H9 (cell line): ENCODE data around the gene TLDC2. TPM values are rescaled to one million over a fixed set of nuclear protein-coding genes. Genes with fewer than 3 reads are reported as not detected.

ENCODE experiments used
- DNase-seq: peaks from one replicate; pipeline ENCODE4 v3.0.0-alpha.2; 2017
- H2AFZ ChIP-seq: one replicate; pipeline ENCODE4 v1.6.1; 2013; ENCODE audit warnings: mild to moderate bottlenecking, low read length, control low read depth, moderate library complexity
- H2AK5ac ChIP-seq: 2 replicates; pipeline ENCODE4 v1.6.1; 2013; ENCODE audit warnings: low read length, control low read depth, mixed read lengths; ENCODE audit not compliant: insufficient read length
- H2BK120ac ChIP-seq: one replicate; pipeline ENCODE4 v1.6.1; 2013; ENCODE audit warnings: low read depth, mild to moderate bottlenecking, low read length, control low read depth, inconsistent platforms; ENCODE audit not compliant: poor library complexity, severe bottlenecking
- H2BK12ac ChIP-seq: 2 replicates; pipeline ENCODE4 v1.6.1; 2013; ENCODE audit warnings: low read length, control low read depth, mixed read lengths, low read depth; ENCODE audit not compliant: insufficient read length
- H2BK15ac ChIP-seq: 2 replicates; pipeline ENCODE4 v1.6.1; 2013; ENCODE audit warnings: low read depth, low read length, control low read depth
- H2BK20ac ChIP-seq: one replicate; pipeline ENCODE4 v1.6.1; 2013; ENCODE audit warnings: low read depth, mild to moderate bottlenecking, low read length, control low read depth, inconsistent platforms; ENCODE audit not compliant: poor library complexity, severe bottlenecking
- H2BK5ac ChIP-seq: 2 replicates; pipeline ENCODE4 v1.6.1; 2013; ENCODE audit warnings: low read length, control low read depth, mixed read lengths; ENCODE audit not compliant: insufficient read length
- H3K14ac ChIP-seq: 2 replicates; pipeline ENCODE4 v1.6.1; 2013; ENCODE audit warnings: low read length, control low read depth; ENCODE audit not compliant: insufficient read depth
- H3K18ac ChIP-seq: 2 replicates; pipeline ENCODE4 v1.6.1; 2013; ENCODE audit warnings: low read depth, mild to moderate bottlenecking, mixed read lengths, low read length, control low read depth; ENCODE audit not compliant: insufficient read length
- H3K23ac ChIP-seq: 2 replicates; pipeline ENCODE4 v1.6.1; 2013; ENCODE audit warnings: low read length, control low read depth, mixed read lengths, low read depth; ENCODE audit not compliant: insufficient read length
- H3K23me2 ChIP-seq: 2 replicates; pipeline ENCODE4 v1.6.1; 2013; ENCODE audit warnings: low read depth, mild to moderate bottlenecking, mixed read lengths, low read length, control low read depth; ENCODE audit not compliant: insufficient read length, poor library complexity, severe bottlenecking
- H3K27ac ChIP-seq: 2 replicates; pipeline ENCODE4 v1.5.1; 2013; ENCODE audit warnings: low read length, control low read depth, mixed read lengths, low read depth; ENCODE audit not compliant: insufficient read length
- H3K27me3 ChIP-seq: 2 replicates; pipeline ENCODE4 v1.6.1; 2013; ENCODE audit warnings: low read length, control low read depth, inconsistent platforms; ENCODE audit not compliant: insufficient read depth
- H3K4ac ChIP-seq: 2 replicates; pipeline ENCODE4 v1.6.1; 2013; ENCODE audit warnings: low read depth, mild to moderate bottlenecking, control low read depth, inconsistent platforms, low read length, moderate library complexity
- H3K4me1 ChIP-seq: 2 replicates; pipeline ENCODE4 v1.6.1; 2013; ENCODE audit warnings: low read length, control low read depth, inconsistent platforms; ENCODE audit not compliant: insufficient read depth
- H3K4me2 ChIP-seq: 2 replicates; pipeline ENCODE4 v1.6.1; 2013; ENCODE audit warnings: low read length, control low read depth, mixed read lengths; ENCODE audit not compliant: insufficient read length, insufficient read depth
- H3K56ac ChIP-seq: 2 replicates; pipeline ENCODE4 v1.6.1; 2013; ENCODE audit warnings: low read depth, mild to moderate bottlenecking, mixed read lengths, low read length, control low read depth; ENCODE audit not compliant: insufficient read length
- H3K79me1 ChIP-seq: 2 replicates; pipeline ENCODE4 v1.6.1; 2013; ENCODE audit warnings: low read depth, mild to moderate bottlenecking, moderate library complexity, low read length, control low read depth, inconsistent platforms; ENCODE audit not compliant: insufficient read depth, poor library complexity, severe bottlenecking
- H3K79me2 ChIP-seq: 2 replicates; pipeline ENCODE4 v1.6.1; 2013; ENCODE audit warnings: low read length, control low read depth, inconsistent platforms; ENCODE audit not compliant: insufficient read depth
- H3K9ac ChIP-seq: 2 replicates; pipeline ENCODE4 v1.6.1; 2013; ENCODE audit warnings: low read length, control low read depth, mixed read lengths; ENCODE audit not compliant: insufficient read length; ENCODE audit errors: extremely low read depth
- H3K9me3 ChIP-seq: one replicate; pipeline ENCODE4 v1.6.1; 2013; ENCODE audit warnings: low read depth, low read length, inconsistent platforms; ENCODE audit not compliant: control insufficient read depth
- H3T11ph ChIP-seq: one replicate; pipeline ENCODE4 v1.6.1; 2013; ENCODE audit warnings: mild to moderate bottlenecking, low read length, control low read depth, inconsistent platforms
- H4K20me1 ChIP-seq: one replicate; pipeline ENCODE4 v1.6.1; 2013; ENCODE audit not compliant: control insufficient read depth, insufficient read length, insufficient read depth
- H4K5ac ChIP-seq: 2 replicates; pipeline ENCODE4 v1.6.1; 2013; ENCODE audit warnings: low read depth, mild to moderate bottlenecking, mixed read lengths, low read length, control low read depth; ENCODE audit not compliant: insufficient read length
- H4K8ac ChIP-seq: replicated peaks from 2 replicates; pipeline ENCODE4 v1.6.1; 2013; ENCODE audit warnings: low read length, control low read depth, mixed read lengths, low read depth; ENCODE audit not compliant: insufficient read length
- H4K91ac ChIP-seq: 2 replicates; pipeline ENCODE4 v1.6.1; 2013; ENCODE audit warnings: low read depth, mild to moderate bottlenecking, moderate library complexity, mixed read lengths, low read length, control low read depth; ENCODE audit not compliant: insufficient read length
- H3K27ac Mint-ChIP-seq, 3 experiments: 2 replicates in 2 of 3; 3 replicates in 1 of 3; pipeline ENCODE4 v1.8.0; 2020 to 2021; ENCODE audit warnings: mixed read lengths in 3 of 3, mild to moderate bottlenecking in 1 of 3, moderate library complexity in 1 of 3
- H3K27me3 Mint-ChIP-seq: 2 replicates; pipeline ENCODE4 v1.8.0; 2021; ENCODE audit warnings: low read depth, mild to moderate bottlenecking, moderate library complexity, mixed read lengths
- H3K36me3 Mint-ChIP-seq, 3 experiments: 2 replicates in 2 of 3; 3 replicates in 1 of 3; pipeline ENCODE4 v1.8.0; 2020 to 2021; ENCODE audit warnings: low read depth in 3 of 3, mixed read lengths in 3 of 3; ENCODE audit not compliant: insufficient read depth in 1 of 3
- H3K4me1 Mint-ChIP-seq, 2 experiments: 2 replicates each; pipeline ENCODE4 v1.8.0; 2020; ENCODE audit warnings: mixed read lengths in 2 of 2
- H3K4me3 Mint-ChIP-seq, 2 experiments: 2 replicates in 1 of 2; 3 replicates in 1 of 2; pipeline ENCODE4 v1.8.0; 2020 to 2021; ENCODE audit warnings: mild to moderate bottlenecking in 2 of 2, mixed read lengths in 2 of 2, moderate library complexity in 1 of 2
- H3K9me3 Mint-ChIP-seq, 2 experiments: 2 replicates in 1 of 2; 3 replicates in 1 of 2; pipeline ENCODE4 v1.8.0; 2020; ENCODE audit warnings: mild to moderate bottlenecking in 2 of 2, mixed read lengths in 2 of 2, moderate library complexity in 1 of 2
- WGBS: extraction: QIAGEN DNeasy Blood & Tissue Kit; methylation state at CpG from one replicate; pipeline ENCODE4 v1.1.7; 2013; ENCODE audit warnings: missing lambda C conversion rate, low lambda C conversion rate, mixed read lengths; ENCODE audit not compliant: insufficient read length; ENCODE audit errors: extremely low coverage; 5-methylcytosine and 5-hydroxymethylcytosine counted together
- total RNA-seq: library from RNA; stranded (reverse); gene quantifications from 2 replicates; pipeline ENCODE4 v1.2.1, GENCODE V29; 2021
- TF ChIP-seq, protein P1 (sequence below): fragments of 200-600 bp; sonication (generic); conservative IDR thresholded peaks from 3 replicates; pipeline ENCODE4 v1.8.0; 2021; ENCODE audit warnings: antibody characterized with exemption, mild to moderate bottlenecking

Gene TLDC2
- total RNA-seq, 1 experiment from 2014 or later = 0.11 TPM

DNA sequence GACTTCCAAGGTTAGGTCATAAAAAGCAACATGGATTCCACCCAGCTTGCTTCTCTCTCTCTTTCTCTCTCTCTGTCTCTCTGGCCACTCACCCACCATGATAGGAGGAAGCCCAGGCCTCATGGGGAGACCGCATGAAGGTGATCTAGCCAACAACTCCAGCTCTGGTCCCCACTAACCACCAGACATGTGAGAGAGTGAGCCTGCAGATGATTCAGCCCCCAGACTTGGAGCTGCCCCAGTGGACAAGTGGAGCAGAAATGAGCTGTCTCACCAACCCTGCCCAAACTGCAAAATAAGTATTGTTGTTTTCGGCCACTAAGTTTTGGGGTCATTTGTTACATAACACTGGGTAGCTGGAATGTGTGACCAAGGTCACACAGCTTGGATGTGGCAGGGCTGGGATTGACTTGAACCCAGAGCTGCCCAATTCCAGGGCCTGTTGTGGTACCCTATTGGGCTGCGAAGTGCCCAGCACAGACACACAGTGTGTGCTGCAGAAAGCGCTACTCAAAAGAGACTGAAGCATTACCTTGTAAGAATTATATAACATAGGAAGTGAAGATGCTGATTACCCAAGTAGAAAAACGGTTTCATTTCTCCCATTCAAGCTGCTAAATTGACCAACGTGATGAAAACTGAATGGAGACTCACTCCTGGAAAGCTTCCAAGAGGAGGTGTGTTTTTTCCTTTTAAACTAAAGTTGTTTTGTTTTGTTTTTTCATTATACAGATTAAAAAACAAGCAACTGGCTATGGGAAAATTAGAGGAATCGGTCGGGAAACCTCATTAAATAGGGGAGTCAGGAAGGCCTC is 9.1 kb upstream of the TLDC2 start:
- no peak overlapping the region for H2BK120ac ChIP-seq
- no peak for DNase-seq
- no peak overlapping the region for H2BK15ac ChIP-seq
- no peak overlapping the region; a peak in 1 of 7 replicates for H3K27ac Mint-ChIP-seq
- no peak overlapping the region for H3K23ac ChIP-seq
- no peak overlapping the region for H3K27ac ChIP-seq
- peaks cover 13 to 17% of the 10 kb centered on the region in 2 experiments for H3K4me1 Mint-ChIP-seq
- H4K20me1 ChIP-seq = no peaks in the 10 kb centered on the region
- H2BK12ac ChIP-seq = no peak overlapping the region
- H2BK5ac ChIP-seq = no peak overlapping the region
- H3K18ac ChIP-seq = no peak overlapping the region
- no peaks in the 10 kb centered on the region for H3K79me2 ChIP-seq
- WGBS = no CpG with 5 or more reads among the region's 8 CpGs
- no peak overlapping the region for H4K8ac ChIP-seq
- no peak overlapping the region for H3T11ph ChIP-seq
- no peak overlapping the region for H3K14ac ChIP-seq
- no peak overlapping the region for H4K5ac ChIP-seq
- no peak overlapping the region for H3K56ac ChIP-seq
- H3K9me3 Mint-ChIP-seq = no peaks in the 10 kb centered on the region
- H3K4me1 ChIP-seq = peaks cover 2% of the 10 kb centered on the region; the same call in 1 of the 2 replicates
- no peak overlapping the region for H4K91ac ChIP-seq
- peaks cover 25% of the 10 kb centered on the region for H3K27me3 Mint-ChIP-seq
- TF ChIP-seq, protein P1, sequence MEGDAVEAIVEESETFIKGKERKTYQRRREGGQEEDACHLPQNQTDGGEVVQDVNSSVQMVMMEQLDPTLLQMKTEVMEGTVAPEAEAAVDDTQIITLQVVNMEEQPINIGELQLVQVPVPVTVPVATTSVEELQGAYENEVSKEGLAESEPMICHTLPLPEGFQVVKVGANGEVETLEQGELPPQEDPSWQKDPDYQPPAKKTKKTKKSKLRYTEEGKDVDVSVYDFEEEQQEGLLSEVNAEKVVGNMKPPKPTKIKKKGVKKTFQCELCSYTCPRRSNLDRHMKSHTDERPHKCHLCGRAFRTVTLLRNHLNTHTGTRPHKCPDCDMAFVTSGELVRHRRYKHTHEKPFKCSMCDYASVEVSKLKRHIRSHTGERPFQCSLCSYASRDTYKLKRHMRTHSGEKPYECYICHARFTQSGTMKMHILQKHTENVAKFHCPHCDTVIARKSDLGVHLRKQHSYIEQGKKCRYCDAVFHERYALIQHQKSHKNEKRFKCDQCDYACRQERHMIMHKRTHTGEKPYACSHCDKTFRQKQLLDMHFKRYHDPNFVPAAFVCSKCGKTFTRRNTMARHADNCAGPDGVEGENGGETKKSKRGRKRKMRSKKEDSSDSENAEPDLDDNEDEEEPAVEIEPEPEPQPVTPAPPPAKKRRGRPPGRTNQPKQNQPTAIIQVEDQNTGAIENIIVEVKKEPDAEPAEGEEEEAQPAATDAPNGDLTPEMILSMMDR = no peak
- peaks cover 3% of the 10 kb centered on the region for H3K23me2 ChIP-seq
- no peak overlapping the region for H3K4me3 Mint-ChIP-seq
- H2AK5ac ChIP-seq = no peak overlapping the region
- no peaks in the 10 kb centered on the region for H3K36me3 Mint-ChIP-seq
- H2AFZ ChIP-seq = no peak overlapping the region
- no peak overlapping the region for H3K4ac ChIP-seq
- H3K4me2 ChIP-seq = no peak overlapping the region
- H3K79me1 ChIP-seq = no peaks in the 10 kb centered on the region
- no peak overlapping the region for H3K9ac ChIP-seq
- H2BK20ac ChIP-seq = no peak overlapping the region
- no peaks in the 10 kb centered on the region for H3K27me3 ChIP-seq
- H3K9me3 ChIP-seq = no peaks in the 10 kb centered on the region
